Measurements from ENCODE around the gene C12orf76.
"Not testable (repeated sequence)": the region's sequence is repeated elsewhere in the genome, so short reads cannot be mapped to it uniquely, and the experiment has no call there.

The C12orf76 gene
- 7.1 to 14.1 (median 12.2) reads per million in 4 experiments for total RNA-seq

DNA sequence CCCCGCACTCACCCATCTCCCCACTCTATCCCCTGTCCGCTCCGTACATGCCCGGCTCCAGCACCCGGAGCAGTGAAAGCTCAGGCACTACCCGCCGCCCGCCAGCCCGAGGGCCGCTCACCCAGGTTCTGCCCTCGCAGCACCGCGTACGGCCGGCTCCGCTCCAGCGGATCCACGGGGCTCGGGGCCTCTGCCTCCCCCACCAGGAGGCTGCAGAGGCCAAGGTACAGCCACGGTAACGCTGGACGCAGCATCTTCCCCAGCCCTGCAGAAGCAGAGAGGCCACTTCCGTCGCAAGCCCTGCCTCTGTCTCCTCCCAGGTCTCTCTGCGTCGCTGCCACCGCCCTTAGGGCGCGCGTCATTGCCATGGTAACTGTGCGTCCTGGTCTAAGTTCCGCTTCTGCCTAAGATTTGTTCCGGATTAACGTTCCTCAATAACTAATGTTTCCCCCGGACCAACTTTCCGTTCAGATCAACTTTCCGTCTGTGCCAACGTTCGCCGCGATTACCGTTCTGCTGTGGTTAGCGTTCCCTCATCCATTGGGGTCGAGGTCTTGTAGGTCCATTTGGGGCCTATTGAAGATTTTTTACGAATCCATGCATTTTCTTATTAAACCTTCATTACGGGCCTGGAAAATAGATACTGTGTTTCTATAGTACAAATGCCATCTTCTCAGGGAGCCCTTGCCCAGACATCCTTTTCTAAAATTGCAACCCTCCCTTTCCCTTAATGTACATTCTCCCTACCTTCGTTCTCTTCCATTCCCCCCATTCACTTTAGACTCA is at the start of gene C12orf76:
C12orf76 (minus strand) TSS at position 281 of the 786 bp plus-strand sequence; CDS start at position 254, 27 bp downstream.
- DNase-seq, result peak; percentile 80

DNA sequence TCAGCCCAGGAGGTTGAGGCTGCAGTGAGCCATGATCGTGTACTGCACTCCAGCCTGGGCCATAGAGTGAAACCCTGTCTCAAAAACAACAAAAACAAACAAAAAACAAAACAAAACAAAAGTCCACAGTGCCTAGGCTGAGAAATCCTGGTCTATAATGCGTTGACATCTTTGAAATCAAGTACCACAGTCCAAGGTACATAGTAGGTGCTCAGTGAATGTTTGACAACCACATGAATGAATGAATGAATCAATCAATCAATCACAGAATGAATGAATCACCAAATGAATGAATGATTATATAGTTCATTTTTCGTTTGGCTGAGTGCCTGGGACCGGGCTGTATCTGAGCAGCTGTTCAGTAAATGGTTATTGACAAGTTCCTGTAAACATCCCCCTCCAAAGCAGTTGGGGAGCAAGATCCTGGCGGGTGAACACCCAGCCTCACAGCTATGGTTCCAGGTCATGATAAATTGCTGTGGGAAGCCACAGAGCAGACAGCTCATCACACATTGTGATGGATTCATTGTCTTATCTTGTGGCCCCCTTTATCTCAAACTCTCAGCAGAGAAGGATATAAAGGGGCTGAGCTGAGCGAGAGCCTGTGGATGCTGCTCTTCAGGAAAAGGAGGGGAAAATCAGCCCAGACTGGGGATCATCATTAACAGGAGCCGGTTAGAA is 45.4 kb upstream of the C12orf76 start:
- no peak for DNase-seq

DNA sequence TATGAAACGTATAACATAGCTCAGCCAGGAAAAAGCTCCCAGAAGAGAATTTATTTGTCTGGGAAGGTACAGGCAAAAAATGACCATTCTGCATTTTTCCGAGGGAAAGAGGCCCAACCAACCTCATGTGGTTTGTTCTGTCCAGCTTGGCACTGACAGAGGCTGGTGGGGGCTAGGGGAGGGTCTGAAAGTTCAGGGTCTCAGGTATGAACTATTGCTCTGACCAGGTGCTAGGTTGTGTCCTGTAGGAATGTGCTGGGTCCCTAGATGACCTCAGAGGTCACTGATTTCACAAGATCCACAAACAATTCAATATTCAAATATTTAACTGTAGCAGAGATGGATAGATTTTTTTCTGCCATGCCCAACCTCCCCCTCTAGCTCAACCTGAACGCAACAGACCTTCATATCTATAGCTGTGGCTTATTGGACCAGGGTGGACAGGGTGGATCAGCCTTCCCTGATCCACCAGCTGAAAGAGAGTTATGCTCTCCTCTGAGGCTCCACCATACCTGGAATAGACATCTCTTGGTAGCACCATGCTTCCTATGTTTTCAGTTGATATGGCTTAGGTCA is 42.9 kb upstream of the C12orf76 start:
- DNase-seq, result no peak

GRCh38 chr12:110090266-110091135 is 42.2 kb upstream of the C12orf76 start:
- DNase-seq, result no peak

- no peak for DNase-seq
Observed at GRCh38 chr12:110088936-110089335, 40.6 kb upstream of the C12orf76 start.

GRCh38 chr12:110088216-110088615 is 39.9 kb upstream of the C12orf76 start:
- DNase-seq, result not testable (repeated sequence)

DNA sequence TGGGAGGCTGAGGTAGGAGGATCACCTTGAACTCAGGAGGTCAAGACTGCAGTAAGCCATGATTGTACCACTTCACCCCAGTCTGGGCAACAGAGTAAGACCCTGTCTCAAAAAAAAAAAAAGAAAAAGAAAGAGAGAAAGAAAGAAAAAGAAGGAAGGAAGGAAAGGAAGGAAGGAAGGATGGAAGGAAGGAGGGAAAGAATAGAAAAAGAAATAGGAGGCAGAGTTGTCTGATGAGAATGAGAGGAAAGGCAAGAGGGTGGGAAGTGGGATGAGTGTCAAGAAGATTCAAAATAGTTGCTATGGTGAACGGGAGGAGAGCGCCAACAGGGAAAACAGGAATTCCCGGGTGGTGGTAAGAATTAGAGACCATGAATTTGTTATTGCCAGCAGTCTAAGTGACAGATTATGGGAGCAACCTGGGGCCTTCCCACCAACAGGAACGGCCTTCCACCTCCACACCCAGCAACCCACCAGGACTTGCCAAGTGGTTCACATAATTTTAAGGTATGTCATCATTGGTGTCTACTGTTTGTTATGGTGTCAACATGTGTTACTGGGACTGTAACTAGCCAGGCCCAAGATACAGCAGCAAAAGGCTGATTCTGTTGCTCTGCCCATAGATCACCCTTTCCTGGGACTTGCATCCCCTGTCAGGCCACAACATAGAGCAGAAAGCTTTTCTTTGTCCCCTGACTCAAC is 36.1 kb upstream of the C12orf76 start:
- no peak for DNase-seq

DNA sequence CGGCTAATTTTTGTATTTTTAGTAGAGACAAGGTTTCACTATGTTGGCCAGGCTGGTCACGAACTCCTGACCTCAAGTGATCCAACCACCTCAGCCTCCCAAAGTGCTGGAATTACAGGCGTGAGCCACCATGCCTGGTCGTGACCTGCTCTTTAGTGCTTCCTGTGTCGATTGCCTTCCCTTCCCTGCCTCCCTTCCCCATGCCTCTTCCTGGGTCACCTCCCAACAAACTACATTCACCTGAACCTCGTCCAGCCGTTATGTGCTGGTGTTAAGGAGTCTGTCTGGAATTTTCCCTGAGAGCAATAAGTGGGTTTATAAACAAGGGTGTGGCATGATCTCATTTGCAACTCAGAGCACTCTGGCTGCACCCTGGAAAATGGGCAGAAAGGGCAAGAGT is 32.1 kb upstream of the C12orf76 start:
- DNase-seq, result no peak

GRCh38 chr12:110079477-110080400 is 31.4 kb upstream of the C12orf76 start:
- DNase-seq, result peak; percentile 50

GRCh38 chr12:110077800-110078199 is 29.5 kb upstream of the C12orf76 start:
- DNase-seq, result no peak

- no peak for DNase-seq
Observed at GRCh38 chr12:110075880-110076279, 27.6 kb upstream of the C12orf76 start.

DNA sequence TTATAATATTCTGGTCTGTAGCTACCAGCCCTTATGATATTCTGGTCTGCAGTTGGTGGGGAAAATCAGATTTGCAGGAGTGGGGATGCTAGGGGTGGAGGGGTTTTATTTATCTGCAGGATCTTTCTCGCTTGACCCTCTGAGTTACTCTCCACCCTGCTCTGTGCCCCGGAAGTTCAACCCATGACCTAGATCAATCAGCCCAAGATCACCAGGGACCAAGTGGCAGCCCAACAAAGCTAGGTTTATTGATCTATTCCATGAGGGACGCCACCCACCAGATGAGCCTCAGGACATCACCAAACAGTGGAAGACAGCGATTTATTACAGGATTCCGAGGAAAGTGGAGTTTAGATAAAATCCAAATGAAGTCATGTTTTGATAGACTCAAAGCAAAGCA is 25.8 kb upstream of the C12orf76 start:
- no peak for DNase-seq

- no peak for DNase-seq
Observed at GRCh38 chr12:110073049-110073831, 24.9 kb upstream of the C12orf76 start.

DNA sequence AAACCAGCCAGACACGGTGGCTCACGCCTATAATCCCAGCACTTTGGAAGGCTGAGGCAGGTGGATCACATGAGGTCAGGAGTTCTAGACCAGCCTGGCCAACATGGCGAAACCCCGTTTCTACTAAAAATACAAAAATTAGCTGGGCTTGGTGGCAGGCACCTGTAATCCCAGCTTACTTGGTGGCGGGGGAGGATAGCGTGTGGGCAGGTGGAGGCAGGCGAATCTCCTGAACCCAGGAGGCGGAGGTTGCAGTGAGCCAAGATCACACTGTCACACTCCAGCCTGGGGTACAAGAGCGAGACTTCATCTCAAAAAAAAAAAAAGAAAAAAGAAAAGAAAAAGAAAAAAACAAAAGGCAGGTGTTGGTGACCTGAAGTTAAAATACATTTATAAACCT is 24.3 kb upstream of the C12orf76 start:
- DNase-seq, result not testable (repeated sequence)

DNA sequence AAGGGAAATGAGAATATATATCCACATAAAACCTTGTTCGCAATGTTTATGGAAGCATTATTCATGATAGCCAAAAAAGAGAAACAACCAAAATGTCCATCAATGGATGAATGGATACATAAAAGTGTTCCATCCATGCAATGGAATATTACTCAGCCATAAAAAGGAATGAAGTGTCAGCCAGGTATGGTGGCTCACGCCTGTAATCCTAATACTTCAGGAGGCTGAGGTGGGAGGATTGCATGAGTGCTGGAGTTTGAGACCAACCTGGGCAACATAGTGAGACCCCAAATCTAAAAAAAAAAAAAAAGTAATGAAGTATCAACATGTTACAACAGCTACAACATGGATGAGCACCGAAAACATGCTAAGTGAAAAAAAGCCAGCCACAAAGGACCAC is 23.6 kb upstream of the C12orf76 start:
- no peak for DNase-seq

- DNase-seq, result no peak
Observed at GRCh38 chr12:110071504-110071903, 23.2 kb upstream of the C12orf76 start.

GRCh38 chr12:110068654-110069053 is 20.3 kb upstream of the C12orf76 start:
- DNase-seq, result no peak

- DNase-seq, result not testable (repeated sequence)
Observed at GRCh38 chr12:110068115-110068514, 19.8 kb upstream of the C12orf76 start.

DNA sequence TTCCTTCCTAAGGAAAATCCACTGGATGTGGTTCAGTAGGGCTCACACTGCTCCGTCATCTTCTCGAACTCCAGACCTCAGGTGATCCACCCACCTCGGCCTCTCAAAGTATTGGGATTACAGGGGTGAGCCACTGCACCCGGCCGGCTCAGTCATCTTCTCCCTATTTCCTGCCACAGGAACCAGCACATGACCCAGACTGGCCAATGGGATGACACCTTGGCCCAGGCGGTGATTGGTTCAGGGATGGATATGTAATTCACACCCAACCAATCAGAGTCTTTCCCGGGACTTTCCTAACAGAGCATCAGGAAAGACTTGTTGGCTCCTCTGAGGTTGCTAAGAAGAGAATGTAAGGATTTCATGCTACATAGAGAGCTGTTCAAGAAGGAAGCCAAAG is 19.2 kb upstream of the C12orf76 start:
- DNase-seq, result no peak

DNA sequence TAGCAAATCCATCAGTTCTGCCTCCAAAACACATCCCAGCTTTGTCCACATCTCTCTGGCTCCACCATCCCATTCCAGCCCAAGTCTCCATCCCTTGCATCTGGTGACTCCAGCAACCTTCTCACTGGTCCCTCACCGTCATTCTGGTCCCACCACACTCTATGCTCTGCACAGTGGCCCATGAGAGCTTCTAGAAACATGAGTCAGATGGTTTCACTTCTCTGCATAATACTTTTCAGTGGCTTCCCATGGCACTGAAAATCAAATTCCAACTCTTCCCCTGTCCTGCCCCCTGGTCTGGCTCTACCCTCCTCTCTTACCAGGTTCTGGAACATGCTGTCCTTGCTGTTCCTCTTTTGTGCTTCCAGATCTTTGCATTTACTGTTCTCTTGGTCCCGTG is 17.2 kb upstream of the C12orf76 start:
- DNase-seq, result no peak

All from effector CD8-positive, alpha-beta T cell (primary cell).